ENCODE data around the gene NUDCD2. TPM values are rescaled to one million over a fixed set of nuclear protein-coding genes. Genes with fewer than 3 reads are reported as not detected.

Gene NUDCD2
- total and polyA plus RNA-seq, 9 of the 15 experiments (the other 6 are each of a cell fraction or from before 2014, with no cell fraction given): 14.6 to 76.9 (median 32.5) TPM

- 0 out of 2 replicates have a peak, but pooled peaks have one; percentile 45 for TF ChIP-seq JUN (IDR thresholded peaks at IDR 0.05; ENCODE audit: borderline replicate concordance, low read depth, low read length)
- no peak for TF ChIP-seq JUN (CRISPR knock-in tag; IDR thresholded peaks at IDR 0.05; ENCODE audit: borderline replicate concordance)
- no peak for TF ChIP-seq MTF1 (CRISPR knock-in tag; IDR thresholded peaks at IDR 0.05; ENCODE audit: borderline replicate concordance)
- peak; percentile 80 for TF ChIP-seq CREM (IDR thresholded peaks at IDR 0.05; ENCODE audit: low read depth)
- TF ChIP-seq HEY1 (CRISPR knock-in tag; IDR thresholded peaks at IDR 0.05; ENCODE audit: borderline replicate concordance): no peak
- TF ChIP-seq ZNF121 (CRISPR knock-in tag; conservative IDR thresholded peaks at IDR 0.05): no peak
- peak; percentile 37 for TF ChIP-seq SP2 (IDR thresholded peaks at IDR 0.05; ENCODE audit: extremely low read depth, low read depth, low read length, poor library complexity, severe bottlenecking)
- peak; percentile 40 for TF ChIP-seq ARID1B (IDR thresholded peaks at IDR 0.05)
- peak; percentile 76 for TF ChIP-seq NR2C1 (IDR thresholded peaks at IDR 0.05)
- peak; percentile 58; the same call in 1 of the 2 replicates for TF ChIP-seq NR2C1 (tag; IDR thresholded peaks at IDR 0.05)
- no peak for TF ChIP-seq RREB1 (CRISPR knock-in tag; IDR thresholded peaks at IDR 0.05)
- no peak for TF ChIP-seq ZNF696 (CRISPR knock-in tag; conservative IDR thresholded peaks at IDR 0.05)
- TF ChIP-seq BRD9 (IDR thresholded peaks at IDR 0.05; ENCODE audit: low read depth, partially characterized antibody): peak; percentile 50
- no peak for TF ChIP-seq CHD2 (IDR thresholded peaks at IDR 0.05; ENCODE audit: low read depth, low read length)
- TF ChIP-seq ZNF140 (CRISPR knock-in tag; IDR thresholded peaks at IDR 0.05): no peak
- peak; percentile 83; the same call in 1 of the 2 replicates for TF ChIP-seq FOXP1 (CRISPR knock-in tag; IDR thresholded peaks at IDR 0.05)
- TF ChIP-seq GTF2B (IDR thresholded peaks at IDR 0.05; ENCODE audit: extremely low read depth, insufficient read length): no peak
- TF ChIP-seq ZNF347 (CRISPR knock-in tag; IDR thresholded peaks at IDR 0.05; ENCODE audit: low read depth): no peak
- no peak for TF ChIP-seq ZKSCAN8 (CRISPR knock-in tag; IDR thresholded peaks at IDR 0.05)
- TF ChIP-seq KAT8 (IDR thresholded peaks at IDR 0.05; ENCODE audit: low read depth): no peak
- no peak for TF ChIP-seq RAD21 (CRISPR knock-in tag; conservative IDR thresholded peaks at IDR 0.05 in 1 of 2, IDR thresholded peaks at IDR 0.05 in 1 of 2)
Measured at GRCh38 chr5:163505368-163506094, 45.6 kb upstream of the NUDCD2 start, which contains the start of gene MAT2B (continued).

Measured in K562 (cell line).